Transverse colon (tissue), 4 donors: ENCODE data around the gene CSF1R.

Experiments used
- CTCF ChIP-seq, 5 experiments: fragments of 200-600 bp in 3 of 5; fragments of 450-650 bp in 2 of 5; sonication (generic) in 3 of 5; IDR thresholded peaks; 1 replicate in 2 of 5; 2 replicates in 3 of 5; pipeline ENCODE4 v1.5.1; 2016 to 2017; ENCODE audit warnings: antibody characterized with exemption in 5 of 5, inconsistent platforms in 3 of 5, mild to moderate bottlenecking in 2 of 5, moderate library complexity in 1 of 5
- EP300 ChIP-seq: sonication (generic); formaldehyde crosslinking; IDR thresholded peaks from one replicate; pipeline ENCODE4 v1.6.1; 2017; ENCODE audit warnings: antibody characterized with exemption, low read depth
- POLR2A ChIP-seq: fragments of 450-650 bp; IDR thresholded peaks from one replicate; pipeline ENCODE4 v1.6.1; 2016; ENCODE audit warnings: antibody characterized with exemption, mild to moderate bottlenecking, moderate library complexity
- POLR2AphosphoS5 ChIP-seq, 3 donors: sonication (generic); formaldehyde crosslinking; IDR thresholded peaks; one replicate each; pipeline ENCODE4 v1.6.1; 2016; ENCODE audit warnings: antibody characterized with exemption in 3 of 3

- TF ChIP-seq POLR2A, result no peak
- no peak for TF ChIP-seq POLR2AphosphoS5 (IDR thresholded peaks at IDR 0.05)
- no peak for TF ChIP-seq CTCF (IDR thresholded peaks at IDR 0.05)
- TF ChIP-seq EP300, result no peak
Measured at GRCh38 chr5:150111122-150111521, 24.8 kb upstream of the CSF1R start.
